ENCODE measurements around the gene ZFP62. TPM values are rescaled to one million over a fixed set of nuclear protein-coding genes. Genes with fewer than 3 reads are reported as not detected.
A peak's percentile ranks its signal among the peaks of the same experiment; 100 is the strongest.

ZFP62 gene
- total and polyA plus RNA-seq, 2 donors (not counting 1 experiment from before 2014, with no cell fraction given): 14.4 to 24.1 TPM

DNA sequence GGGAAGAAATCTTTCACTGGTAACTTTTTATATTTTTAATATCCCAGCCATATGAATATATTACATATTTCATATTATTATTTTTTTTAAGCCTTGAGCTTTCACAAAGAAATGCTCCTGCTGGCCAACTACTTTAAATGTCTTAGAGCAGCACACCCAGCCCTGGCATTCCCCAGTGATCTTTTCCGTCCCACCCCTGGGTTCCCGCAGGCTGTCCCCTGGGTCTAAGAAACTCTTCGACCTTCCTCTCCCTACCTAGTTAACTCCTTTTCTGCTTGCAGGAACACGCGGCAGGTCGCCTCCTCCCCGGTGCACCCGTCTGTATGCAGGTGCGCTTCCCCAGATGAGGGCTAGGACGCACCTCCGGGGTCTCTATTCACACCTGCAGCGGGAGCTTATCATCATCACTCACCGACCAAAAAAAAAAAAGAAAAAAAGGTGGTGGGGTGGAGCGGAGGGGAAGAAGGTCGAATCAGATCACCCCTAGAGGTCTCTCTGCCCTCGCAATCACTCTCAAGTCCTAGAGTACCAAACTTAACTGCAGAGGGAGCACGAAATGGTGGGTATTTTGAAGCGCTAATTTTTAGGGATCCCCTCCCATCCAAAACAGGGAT lies 696 bp downstream of the ZFP62 start:
- Histone ChIP-seq H3K4me1 (ENCODE audit: control insufficient read depth, extremely low read depth, insufficient read depth, low read length) (no peaks in the 10 kb centered on the region), H3K79me2 (ENCODE audit: control insufficient read depth, insufficient read depth, low read length) (peaks cover 11% of the 10 kb centered on the region), H2AFZ (ENCODE audit: low read length) (peak overlapping the region; percentile 96), H3K4me3 (replicated peaks in 1 of 4; ENCODE audit: control extremely low read depth in 1 of 4, insufficient read depth in 1 of 4, low read depth in 3 of 4, low read length in 4 of 4) (peak overlapping the region; percentile 79 to 95 (median 91)), H3K9me3 (ENCODE audit: control insufficient read depth, insufficient read depth, low read depth, low read length) (no peaks in the 10 kb centered on the region), H3K27me3 (ENCODE audit: control insufficient read depth, insufficient read depth, low read length) (no peaks in the 10 kb centered on the region), H4K20me1 (ENCODE audit: control insufficient read depth, extremely low read depth, insufficient read depth, low read length) (no peaks in the 10 kb centered on the region), H3K9ac (ENCODE audit: insufficient read depth, low read length) (peak overlapping the region; percentile 88), H3K4me2 (ENCODE audit: extremely low read depth, insufficient read depth, low read length) (peak overlapping the region; percentile 79), H3K27ac (ENCODE audit: insufficient read depth, low read length) (peak overlapping the region; percentile 75), H3K36me3 (ENCODE audit: control insufficient read depth, insufficient read depth, low read length) (peaks cover 2% of the 10 kb centered on the region)
- DNase-seq (ENCODE audit: low read depth in 2 of 2): peak in 1 of 2 donors; percentile 27
- TF ChIP-seq EZH2 (IDR thresholded peaks at IDR 0.05; ENCODE audit: low read length, missing control alignments): no peak
- TF ChIP-seq, protein P1, sequence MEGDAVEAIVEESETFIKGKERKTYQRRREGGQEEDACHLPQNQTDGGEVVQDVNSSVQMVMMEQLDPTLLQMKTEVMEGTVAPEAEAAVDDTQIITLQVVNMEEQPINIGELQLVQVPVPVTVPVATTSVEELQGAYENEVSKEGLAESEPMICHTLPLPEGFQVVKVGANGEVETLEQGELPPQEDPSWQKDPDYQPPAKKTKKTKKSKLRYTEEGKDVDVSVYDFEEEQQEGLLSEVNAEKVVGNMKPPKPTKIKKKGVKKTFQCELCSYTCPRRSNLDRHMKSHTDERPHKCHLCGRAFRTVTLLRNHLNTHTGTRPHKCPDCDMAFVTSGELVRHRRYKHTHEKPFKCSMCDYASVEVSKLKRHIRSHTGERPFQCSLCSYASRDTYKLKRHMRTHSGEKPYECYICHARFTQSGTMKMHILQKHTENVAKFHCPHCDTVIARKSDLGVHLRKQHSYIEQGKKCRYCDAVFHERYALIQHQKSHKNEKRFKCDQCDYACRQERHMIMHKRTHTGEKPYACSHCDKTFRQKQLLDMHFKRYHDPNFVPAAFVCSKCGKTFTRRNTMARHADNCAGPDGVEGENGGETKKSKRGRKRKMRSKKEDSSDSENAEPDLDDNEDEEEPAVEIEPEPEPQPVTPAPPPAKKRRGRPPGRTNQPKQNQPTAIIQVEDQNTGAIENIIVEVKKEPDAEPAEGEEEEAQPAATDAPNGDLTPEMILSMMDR (conservative IDR thresholded peaks at IDR 0.05 in 1 of 2, IDR thresholded peaks at IDR 0.05 in 1 of 2; ENCODE audit: low read depth in 1 of 2, low read length in 2 of 2): peak; percentile 14 to 15

DNA sequence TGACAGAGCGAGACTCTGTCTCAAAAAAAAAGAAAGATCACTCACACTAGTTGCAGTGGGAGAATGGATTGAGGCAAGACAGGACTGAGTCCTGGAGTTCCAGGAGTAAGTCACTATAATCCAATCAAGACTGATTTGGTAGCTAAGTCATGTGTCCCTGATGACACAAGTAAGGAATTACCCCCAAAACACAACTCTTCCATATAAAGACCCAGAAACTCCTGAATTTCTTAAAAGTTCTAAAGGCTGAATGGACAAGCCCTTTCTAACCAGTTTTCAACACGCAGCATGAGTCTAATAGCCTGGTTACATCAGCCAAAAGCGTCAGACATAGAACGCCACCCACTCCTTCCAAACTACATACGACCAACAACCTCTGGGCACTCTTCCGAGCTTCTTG lies 2.5 kb downstream of the ZFP62 start:
- H3K4me3 ChIP-seq (replicated peaks in 1 of 4; ENCODE audit: control extremely low read depth in 1 of 4, insufficient read depth in 1 of 4, low read depth in 3 of 4, low read length in 4 of 4): no peak overlapping the region
- no peaks in the 10 kb centered on the region for H4K20me1 ChIP-seq (ENCODE audit: control insufficient read depth, extremely low read depth, insufficient read depth, low read length)
- peaks cover 11% of the 10 kb centered on the region for H3K79me2 ChIP-seq (ENCODE audit: control insufficient read depth, insufficient read depth, low read length)
- peaks cover 2% of the 10 kb centered on the region for H3K36me3 ChIP-seq (ENCODE audit: control insufficient read depth, insufficient read depth, low read length)
- H3K9me3 ChIP-seq (ENCODE audit: control insufficient read depth, insufficient read depth, low read depth, low read length): no peaks in the 10 kb centered on the region
- no peak overlapping the region for H3K27ac ChIP-seq (ENCODE audit: insufficient read depth, low read length)
- DNase-seq (ENCODE audit: low read depth in 2 of 2): no peak
- no peak overlapping the region for H3K9ac ChIP-seq (ENCODE audit: insufficient read depth, low read length)
- H3K27me3 ChIP-seq (ENCODE audit: control insufficient read depth, insufficient read depth, low read length): no peaks in the 10 kb centered on the region
- no peak overlapping the region for H2AFZ ChIP-seq (ENCODE audit: low read length)
- TF ChIP-seq EZH2 (IDR thresholded peaks at IDR 0.05; ENCODE audit: low read length, missing control alignments): no peak
- TF ChIP-seq, protein P1 (conservative IDR thresholded peaks at IDR 0.05 in 1 of 2, IDR thresholded peaks at IDR 0.05 in 1 of 2; ENCODE audit: low read depth in 1 of 2, low read length in 2 of 2): no peak
- no peak overlapping the region for H3K4me2 ChIP-seq (ENCODE audit: extremely low read depth, insufficient read depth, low read length)
- H3K4me1 ChIP-seq (ENCODE audit: control insufficient read depth, extremely low read depth, insufficient read depth, low read length): no peaks in the 10 kb centered on the region

DNA sequence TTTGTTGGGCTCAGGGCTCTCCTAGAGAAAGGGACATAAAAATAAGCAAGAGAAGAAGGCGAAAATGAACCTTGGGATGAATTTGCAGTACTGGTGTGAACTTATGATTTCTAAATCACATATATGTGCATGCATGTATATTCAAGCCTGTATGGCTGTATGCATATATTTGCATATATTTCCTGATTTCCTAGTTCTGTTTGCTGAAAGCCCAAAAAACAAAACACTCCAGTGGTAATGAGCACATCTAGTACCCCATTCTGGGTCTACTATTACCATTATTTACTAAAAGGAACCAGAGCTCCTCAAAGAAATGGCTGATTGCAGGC lies 7.3 kb downstream of the ZFP62 start:
- Histone ChIP-seq H4K20me1 (ENCODE audit: control insufficient read depth, extremely low read depth, insufficient read depth, low read length) (no peaks in the 10 kb centered on the region), H3K4me2 (ENCODE audit: extremely low read depth, insufficient read depth, low read length) (no peak overlapping the region), H3K4me3 (replicated peaks in 1 of 4; ENCODE audit: control extremely low read depth in 1 of 4, insufficient read depth in 1 of 4, low read depth in 3 of 4, low read length in 4 of 4) (no peak overlapping the region), H3K79me2 (ENCODE audit: control insufficient read depth, insufficient read depth, low read length) (no peaks in the 10 kb centered on the region), H3K4me1 (ENCODE audit: control insufficient read depth, extremely low read depth, insufficient read depth, low read length) (no peaks in the 10 kb centered on the region), H3K36me3 (ENCODE audit: control insufficient read depth, insufficient read depth, low read length) (peaks cover 17% of the 10 kb centered on the region), H2AFZ (ENCODE audit: low read length) (no peak overlapping the region), H3K9ac (ENCODE audit: insufficient read depth, low read length) (no peak overlapping the region), H3K27me3 (ENCODE audit: control insufficient read depth, insufficient read depth, low read length) (no peaks in the 10 kb centered on the region), H3K9me3 (ENCODE audit: control insufficient read depth, insufficient read depth, low read depth, low read length) (peaks cover 13% of the 10 kb centered on the region), H3K27ac (ENCODE audit: insufficient read depth, low read length) (no peak overlapping the region)
- TF ChIP-seq, protein P1 (conservative IDR thresholded peaks at IDR 0.05 in 1 of 2, IDR thresholded peaks at IDR 0.05 in 1 of 2; ENCODE audit: low read depth in 1 of 2, low read length in 2 of 2): no peak
- no peak for TF ChIP-seq EZH2 (IDR thresholded peaks at IDR 0.05; ENCODE audit: low read length, missing control alignments)
- DNase-seq (ENCODE audit: low read depth in 2 of 2): no peak
